NCI-H146 treated with DMSO at 0.1 percent for 48 hours (cell line): ENCODE results near the gene ICAM5.

ENCODE experiments used
- DNase-seq: peaks from one replicate; lab custom pipeline; 2025; ENCODE audit not compliant: unreplicated experiment; lab: John Stamatoyannopoulos, UW

ICAM5 gene

DNA sequence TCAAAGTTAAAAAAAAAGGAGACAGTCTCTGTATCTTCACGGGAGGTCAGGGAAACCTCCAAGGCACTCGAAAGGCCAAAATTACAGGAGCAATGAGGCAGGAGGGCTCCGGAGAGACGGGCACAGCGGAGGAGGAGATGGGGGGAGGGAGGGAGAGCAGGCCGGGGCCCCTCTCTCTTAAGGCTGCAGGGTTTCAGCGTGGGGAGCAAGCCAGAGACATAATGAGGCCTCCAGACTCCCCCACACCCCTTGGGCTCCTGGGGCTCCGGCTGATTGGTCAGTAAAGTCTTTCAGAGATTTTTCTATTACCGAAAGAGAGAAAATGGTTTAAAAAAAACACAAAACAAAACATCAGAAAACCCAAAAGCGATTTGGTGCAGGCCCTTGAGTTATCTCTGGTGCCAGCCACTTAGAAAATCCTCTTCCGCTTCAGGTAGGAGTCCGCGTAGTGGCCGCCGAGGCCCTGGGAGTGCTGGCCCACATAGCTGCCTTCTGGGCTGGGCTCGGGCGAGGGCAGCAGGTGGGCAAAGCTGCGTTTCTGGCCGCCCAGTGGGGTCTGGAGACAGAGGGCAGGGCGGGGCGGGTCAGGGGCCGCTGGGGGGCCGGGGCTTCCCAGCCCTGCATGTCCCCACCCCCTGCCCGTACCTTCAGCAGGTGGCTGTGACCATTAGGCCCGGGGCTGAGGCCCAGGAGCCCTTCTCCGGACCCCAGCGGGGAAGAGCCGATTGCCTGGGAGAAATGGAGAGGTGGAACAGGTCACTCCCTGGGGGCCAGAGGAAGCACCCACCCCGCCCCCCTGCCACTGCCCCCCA lies 27.5 kb downstream of the ICAM5 start:
- no peak for DNase-seq

DNA sequence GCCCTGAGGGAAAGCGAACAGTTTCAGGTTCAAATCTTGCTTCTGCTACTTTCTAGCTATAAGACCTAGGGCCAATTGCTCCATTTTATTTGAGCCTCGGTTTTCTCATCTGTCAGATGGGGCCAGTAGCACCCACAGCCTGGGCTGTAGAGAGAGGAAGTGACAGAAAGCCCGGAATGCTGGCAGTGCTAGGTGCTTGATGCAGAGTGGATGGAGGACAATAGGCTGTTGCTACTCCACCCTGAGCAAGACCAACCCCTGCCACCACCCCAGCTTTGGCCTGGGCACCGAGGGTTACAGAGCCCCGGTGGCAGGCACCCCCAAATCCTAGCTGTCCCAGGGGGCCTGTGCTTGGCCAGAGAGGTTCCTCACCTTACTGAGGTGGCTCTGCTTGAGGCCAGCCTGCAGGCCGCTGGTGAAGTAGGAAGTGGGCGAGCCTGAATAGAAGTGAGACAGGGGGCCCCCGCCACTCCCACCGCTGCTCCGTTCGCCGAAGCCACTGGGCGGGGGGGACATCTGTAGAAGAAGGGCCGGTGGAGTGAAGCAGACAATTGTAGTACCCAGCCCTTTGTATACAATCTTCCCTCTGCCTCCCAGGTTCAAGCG lies 28.2 kb downstream of the ICAM5 start:
- DNase-seq = no peak

DNA sequence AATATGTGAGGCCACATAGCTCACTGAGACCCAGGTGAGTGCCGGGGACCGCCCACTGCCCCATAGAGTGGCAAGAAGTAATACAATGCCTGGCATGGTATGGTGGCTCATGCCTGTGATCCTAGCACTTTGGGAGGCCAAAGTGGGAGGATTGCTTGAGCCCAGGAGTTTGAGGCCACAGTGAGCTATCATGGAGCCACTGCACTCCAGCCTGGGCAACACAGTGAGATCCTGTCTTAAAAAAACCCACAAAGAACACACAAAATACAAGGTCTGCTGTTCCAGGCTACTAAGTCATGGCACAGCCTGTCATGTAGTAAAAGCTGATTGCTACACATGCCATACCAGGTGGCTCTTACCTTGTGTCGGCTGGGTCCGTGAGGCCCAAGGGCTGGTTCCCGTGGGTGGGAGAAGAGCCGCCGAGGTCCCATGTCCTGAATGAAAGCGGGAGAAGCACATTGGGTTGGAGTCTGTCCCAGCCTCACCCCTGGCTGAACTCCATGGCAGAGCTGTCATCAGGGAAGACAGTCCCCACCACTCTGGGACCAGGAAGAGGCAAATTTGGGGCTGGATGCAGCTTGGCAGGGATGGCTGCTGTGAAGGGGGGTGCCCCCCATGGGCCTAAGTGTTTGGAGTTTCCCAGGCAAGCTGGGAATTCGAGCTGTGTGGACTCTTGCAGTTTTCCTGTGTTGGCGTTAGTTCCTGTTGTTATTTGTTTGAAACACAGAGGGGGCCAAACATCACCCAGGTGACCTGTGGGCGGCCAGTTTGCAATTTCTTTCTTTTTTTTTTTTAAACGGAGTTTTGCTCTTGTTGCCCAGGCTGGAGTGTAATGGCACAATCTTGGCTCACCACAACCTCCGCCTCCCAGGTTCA lies 29.3 kb downstream of the ICAM5 start:
- no peak for DNase-seq

DNA sequence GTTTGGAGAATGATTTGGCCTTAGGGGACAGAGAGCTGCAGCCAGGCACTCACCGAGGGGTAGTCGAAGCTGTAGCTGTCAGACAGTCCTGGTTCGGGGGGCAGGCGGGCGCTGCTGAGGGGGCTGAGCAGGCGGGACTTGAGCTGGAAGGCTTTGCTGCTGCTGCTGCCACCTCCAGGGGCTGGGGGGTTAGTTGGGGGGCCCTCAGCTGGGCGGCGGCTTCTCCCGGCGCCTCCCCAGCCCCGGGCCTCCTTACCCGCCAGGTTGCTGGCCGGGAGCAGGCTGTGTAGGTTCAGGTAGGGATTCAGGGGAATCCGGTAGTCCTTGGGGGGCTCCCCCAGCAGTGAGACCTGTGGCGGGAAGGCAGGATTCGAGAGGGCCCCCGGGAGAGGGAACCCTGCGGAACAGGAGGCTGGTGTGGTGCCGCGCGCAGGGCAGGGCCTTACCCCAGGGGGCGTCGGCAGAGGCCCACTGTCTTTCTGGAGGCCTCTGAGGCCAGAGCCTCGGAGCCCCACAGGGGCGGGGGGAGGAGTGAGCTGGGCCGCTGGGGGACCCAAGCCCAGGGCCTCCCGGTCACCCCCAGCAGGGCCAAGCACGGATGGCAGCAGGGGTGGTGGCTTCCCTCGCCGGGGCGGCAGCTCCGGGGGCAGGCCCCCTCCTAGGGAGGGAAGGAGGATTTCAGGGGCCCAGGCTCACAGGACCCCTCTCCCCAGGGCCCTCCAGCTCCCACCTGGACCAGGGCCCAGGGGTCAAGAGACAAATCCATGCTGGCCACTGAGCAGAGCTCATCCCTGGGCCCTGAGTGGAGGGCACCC lies 31.1 kb downstream of the ICAM5 start:
- DNase-seq = no peak

DNA sequence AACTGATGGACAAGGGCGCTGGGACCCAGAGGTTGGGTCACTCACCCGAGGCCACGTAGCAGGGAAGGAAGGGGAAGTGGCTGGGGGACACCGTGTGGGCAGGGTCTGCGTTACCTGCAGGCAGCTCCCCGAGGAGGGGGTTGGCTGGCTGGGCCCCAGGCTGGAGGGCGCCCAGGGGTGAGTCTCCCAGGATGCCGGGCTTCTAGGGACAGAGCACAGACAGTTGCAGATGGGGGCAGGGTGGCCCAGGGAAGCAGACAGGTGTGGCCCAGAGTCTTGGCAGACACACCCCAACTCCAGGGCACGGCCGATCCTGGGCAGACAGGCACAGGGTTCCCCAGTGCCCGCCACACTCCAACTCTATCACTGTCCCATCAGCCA lies 31.7 kb downstream of the ICAM5 start:
- no peak for DNase-seq

DNA sequence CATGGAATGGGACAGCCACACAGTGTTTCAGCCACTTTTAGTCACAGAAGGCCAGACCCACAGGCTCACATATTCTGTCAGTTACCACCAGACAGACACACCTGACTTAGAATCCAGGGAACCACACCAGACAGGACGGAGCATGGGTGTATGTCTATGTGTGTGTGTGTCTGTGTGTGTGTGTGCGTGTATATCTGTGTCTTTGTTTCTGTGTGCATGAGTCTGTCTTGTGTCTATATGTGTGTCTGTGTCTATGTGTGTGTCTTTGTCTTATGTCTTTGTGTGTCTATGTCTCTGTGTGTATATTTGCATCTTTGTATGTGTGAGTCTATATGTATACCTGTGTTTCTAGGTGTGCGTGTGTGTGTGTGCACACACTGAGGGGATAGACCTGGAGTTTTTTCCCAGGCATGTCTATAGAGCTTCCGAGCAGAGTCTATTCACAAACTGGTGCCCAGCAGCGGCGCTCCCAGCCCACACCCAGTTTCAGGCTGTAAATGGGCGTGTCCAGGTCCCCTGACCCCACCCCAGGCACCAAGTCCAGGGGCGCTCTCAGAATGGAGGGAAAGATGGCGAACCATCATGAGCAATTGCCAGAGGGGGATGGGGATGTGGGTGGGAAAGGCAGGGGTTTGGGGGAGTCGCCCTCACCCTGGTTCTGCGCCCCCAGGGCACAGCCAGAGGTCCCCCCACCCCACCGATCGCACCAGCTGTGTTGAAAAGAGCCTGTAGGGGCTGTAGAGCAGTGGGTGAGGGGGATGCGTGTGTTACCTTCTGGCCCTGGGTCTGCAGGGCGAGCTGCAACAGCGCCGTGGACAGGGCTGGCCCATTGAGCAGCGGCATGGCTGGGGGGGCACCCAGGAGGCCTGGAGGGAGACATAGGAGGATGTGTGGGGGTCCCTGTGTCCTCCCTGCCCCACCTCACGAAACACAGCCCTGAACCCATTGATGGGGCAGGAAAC lies 32.4 kb downstream of the ICAM5 start:
- DNase-seq = no peak

DNA sequence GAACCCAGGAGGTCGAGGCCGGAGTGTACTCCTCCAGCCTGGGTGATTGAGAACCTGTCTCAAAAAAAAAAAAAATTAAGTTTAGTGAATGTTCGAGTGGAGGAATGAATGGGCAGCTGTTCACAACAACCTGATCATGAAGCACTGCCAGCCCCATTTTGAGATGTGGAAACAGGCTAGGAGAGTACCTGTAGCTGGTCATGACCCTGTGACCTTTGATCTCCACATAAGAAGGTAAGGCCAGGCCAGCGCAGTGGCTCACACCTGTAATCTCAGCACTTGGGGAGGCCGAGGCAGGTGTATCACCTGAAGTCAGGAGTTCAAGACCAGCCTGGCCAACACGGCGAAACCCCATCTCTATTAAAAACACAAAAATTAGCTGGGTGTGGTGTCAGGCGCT lies 36.0 kb downstream of the ICAM5 start:
- DNase-seq = no peak

DNA sequence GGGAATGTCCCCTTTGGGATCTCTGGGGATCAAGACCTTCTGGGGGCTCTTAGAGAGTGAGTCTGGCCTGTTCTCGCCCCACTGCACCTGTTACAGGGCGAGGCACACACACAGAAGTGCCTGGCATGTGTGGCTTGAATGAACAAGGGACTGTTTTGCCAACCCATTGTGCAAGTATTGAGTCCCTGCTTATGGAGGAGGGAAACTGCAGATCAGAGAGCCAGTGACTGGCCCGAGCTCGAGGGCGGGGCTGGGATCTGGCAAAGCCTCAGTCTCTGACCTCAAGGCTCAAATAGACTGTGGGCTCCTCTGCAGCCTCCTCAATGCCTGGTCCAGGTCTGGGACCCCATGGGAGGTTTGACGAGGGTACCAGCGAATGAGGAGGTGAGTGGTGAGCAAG lies 38.0 kb downstream of the ICAM5 start:
- DNase-seq = no peak

DNA sequence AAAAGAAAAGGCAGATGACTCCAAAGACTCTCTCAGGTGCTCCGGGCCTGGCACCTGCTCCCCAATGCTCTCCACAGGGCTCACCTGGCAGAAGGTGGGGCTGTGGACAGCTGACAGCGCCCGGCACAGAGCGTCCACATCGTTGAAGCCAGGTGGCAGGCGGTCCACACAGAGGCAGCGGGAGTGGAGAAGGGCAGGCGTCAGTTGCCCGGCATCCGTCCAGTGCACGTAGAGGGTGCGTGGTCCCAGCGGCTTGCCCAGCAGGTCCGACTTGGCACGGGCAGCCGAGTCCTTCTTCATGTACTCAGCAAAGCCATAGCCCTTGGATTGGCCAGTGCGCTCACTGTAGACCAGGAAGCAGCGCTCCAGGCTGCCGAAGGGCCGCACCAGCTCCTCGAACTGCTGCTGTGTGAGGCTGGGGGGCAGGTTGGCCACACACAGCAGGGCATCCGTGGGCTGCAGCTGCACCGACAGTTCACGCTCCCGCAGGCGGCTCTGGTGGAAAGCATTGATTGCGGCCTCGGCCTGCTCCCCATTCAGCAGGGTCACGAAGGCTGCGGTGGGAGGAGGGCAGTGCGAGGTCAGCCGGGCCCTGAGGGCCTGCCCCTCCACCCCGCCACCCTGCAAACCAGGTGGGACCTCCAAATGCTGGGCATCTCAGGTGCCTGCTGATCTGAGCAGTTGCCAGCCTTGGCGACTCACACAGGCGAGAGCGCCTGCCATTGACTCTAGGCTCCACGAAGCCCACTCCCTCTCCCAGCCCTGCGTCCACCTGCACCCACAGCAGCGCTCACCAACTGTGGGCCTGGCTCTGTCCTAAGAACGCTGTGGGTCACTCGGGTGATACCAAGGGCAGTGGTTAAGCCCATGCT lies 39.0 kb downstream of the ICAM5 start:
- no peak for DNase-seq

DNA sequence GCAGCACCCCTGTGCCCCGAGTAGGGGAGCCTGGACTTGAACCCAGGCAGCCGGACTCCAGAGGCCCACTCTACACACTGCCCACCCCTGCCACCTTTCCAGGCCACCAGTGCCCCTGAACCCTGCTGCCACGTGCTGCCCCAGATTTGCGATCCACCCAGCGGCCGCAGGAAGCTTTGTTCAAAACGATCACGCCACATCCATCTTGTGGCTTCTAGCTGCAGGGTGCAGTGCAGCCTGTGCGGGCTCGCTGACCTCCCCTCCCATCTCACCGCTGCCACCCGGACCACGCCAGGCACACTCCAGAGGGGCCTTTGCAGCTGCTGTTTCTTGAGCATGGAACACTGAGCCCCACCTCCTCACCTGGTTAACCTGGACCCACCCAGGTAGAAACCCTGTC lies 39.8 kb downstream of the ICAM5 start:
- DNase-seq = no peak

DNA sequence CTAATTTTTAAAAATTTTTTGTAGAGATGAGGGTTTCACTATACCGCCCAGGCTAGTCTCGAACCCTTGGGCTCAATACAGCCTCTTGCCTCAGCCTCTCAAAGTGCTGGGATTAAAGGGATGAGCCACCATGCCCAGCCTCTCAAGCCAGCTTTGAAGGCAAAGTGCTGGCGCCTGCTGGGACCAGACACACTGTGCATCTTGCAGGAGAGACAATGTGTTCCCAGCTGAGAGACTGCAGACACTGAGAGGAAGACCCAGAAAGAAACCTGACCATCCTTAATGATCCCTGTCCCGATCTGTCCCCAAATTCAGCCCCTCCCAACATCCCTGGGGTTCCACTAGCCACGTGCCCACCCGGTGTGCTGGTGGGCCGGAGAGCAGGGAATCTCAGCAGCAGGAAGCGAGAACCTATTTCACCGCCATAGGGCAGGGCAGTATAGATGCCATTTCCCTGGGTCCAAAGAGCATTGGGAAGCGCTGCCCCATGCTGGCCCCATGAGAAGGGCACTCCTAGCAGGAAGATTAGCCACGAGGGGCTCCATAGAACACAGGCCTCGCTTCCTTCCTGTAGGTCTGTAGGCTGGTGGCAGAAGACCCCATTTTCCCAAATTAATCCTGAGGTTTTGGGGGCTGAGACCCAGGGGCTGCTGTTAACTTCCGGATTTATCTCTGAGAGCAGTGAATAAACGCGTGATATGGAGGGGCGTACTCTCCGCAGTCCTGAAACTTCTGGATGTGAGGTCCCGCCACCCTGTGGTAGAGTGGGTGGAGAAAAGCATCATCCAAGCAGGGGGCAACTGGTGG lies 42.6 kb downstream of the ICAM5 start:
- DNase-seq = no peak

DNA sequence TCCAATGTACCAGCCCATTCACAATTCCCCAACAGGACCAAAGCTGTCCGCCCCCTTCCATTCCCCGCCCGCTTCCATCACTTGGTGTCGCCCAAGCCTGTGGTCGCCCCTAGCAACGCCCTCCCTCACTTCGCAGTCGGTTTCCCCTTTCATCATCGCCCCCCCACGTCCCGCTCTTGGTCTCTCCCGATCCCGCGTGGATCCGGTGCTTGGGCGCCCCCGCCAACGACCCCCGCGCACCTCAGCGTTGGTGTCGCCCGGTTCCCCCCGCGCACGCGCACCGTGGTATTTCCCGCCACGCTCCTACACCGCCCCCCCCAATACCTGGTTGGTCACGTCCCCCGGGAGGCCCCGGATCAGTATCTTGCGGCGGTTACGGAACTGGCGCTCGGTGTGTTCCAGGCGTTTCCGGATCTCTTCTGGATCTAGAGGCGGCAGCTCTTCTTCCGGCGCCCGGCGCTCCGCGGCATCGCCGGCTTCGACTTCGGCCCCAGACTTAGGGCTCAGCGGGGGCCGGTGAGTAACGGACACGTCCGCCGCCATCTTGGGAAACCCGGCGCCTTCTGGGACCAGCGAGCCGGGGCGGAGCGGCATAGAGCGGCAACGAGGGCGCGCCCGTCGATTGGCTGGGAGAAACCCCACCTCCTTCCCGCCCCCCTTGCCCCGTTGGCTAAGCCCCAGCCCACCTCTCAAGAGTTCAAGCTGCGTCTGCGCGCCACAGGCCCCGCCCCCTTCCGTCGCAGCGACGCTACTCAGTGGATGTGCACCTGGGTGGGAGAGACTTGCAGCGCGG lies 43.4 kb downstream of the ICAM5 start, which contains the start of gene RAVER1:
TSS of gene RAVER1 (minus strand) at position 565 of the 793 bp plus-strand sequence. CDS start at position 543, 22 bp downstream.
- peak; percentile 94 for DNase-seq

DNA sequence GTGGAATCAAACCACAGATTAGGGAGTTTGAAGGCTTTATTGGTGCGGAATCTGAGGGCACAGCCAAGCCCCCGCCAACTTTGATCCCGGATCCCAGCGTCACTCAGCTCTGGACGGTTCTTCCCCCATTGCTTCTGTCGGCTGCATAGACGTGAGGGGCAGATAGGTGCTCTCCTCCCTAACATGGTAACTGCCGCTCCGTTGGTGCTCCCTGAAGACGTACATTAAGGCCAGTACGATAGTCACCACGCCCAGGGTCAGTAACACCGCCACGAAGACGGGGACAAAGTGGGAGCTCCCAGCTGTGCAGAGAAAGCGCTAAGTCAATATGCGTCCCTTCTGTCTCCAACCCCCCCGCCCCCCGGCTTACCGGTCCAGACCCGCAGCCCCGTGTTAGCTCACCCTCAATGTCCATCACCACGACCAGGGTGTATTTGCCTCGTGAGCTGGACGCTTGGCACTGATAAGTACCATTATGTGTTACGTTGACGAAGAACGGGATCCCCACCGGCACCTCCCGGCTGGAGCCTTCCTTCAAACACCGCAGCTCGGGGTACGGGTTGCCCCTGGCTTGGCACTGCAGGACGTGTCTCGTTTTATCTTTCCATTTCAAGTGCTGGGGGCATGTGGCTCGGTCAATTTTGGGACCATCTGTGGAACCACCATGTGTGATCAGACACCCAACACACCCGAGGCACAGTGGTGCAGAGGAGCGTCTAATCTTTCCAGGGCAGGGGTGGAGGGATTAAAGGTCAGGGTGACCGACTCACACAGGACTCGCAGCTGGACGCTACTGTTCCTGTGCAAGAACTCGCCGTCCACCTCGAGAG lies 44.2 kb downstream of the ICAM5 start:
- no peak for DNase-seq

DNA sequence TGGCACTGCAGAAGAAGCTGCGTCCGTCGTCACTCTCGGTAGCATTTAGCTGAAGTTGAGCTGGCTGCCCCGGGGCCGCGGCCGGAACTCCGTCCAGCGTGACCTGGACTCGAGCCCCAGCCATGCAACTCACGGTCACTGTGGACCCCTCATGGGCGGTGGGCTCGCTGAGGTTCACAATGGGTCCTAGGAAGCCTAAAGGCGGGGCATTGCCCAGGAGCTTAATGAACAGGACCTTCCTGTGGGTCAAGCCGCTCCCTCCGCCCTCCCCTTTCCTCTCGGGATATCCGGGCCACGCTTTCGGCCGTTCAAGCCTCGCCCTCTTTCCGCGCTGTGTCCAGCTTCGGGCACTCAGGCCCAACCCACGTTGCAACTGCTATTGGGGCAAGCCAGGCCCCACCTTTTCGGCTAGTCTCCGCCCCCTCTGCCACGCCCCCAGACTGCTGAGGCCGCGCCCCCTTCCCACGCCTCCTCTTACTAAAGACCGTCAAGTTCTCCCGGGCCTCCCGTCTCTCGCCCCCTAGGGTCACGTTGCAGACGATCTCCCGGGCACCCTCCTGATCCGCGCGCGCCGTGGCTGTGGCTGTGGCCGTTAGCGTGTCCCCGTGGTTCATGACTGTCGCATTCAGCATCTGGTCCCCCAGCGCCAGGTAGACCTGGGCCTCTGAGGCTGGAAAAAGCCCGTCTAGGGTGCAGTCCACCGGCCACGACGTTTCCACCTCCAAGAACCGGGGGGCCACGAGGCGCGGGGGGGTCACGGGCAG lies 45.0 kb downstream of the ICAM5 start:
- DNase-seq = peak; percentile 74

DNA sequence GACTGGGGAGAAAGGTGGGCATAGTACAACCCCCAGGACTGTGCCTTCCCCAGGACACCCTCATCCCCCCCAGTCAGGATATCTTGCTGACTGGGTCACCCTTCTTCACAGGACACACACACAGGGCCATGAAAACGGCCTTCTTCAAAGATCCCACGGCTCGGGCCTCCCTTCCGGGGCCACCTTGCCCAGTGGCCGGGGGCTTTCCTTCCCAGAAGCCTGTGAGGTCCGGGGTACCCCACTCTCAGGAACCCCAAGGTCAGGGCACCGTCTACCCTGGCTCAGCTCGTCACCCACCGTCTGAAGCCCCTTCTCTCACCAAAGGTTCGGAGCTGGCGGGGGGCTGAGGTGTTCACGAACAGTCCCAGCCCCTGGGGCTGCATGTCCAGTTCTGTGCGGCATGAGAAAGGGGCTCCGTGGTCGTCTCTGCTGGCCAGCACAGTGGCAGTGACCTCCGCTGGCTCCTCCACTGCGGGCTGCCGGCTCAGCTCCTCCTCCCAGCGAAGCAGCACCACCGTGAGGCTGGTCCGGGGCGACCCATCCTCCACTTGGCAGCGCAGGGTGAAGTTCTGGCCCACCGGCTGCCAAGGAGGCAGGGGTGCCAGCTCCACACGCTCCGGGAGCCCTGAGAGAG lies 45.7 kb downstream of the ICAM5 start:
- DNase-seq = no peak
